OCI-LY1 (cell line): ENCODE results near the gene CST9L.

Source experiments
- EZH2 ChIP-seq: fragments of 200-600 bp; sonication (generic), shearing (Covaris generic); IDR thresholded peaks from 2 replicates; pipeline ENCODE4 v1.8.0; 2017; ENCODE audit warnings: borderline replicate concordance, mixed run types, mild to moderate bottlenecking, antibody characterized with exemption, low read length, moderate library complexity, mixed read lengths
- TF ChIP-seq, protein P1 (sequence below): fragments of 200-600 bp; sonication (generic), shearing (Covaris generic); IDR thresholded peaks from 2 replicates; pipeline ENCODE4 v1.5.1; 2017; ENCODE audit warnings: mild to moderate bottlenecking, antibody characterized with exemption, low read length, moderate library complexity, mixed read lengths

- no peak for TF ChIP-seq EZH2
- TF ChIP-seq, protein P1, sequence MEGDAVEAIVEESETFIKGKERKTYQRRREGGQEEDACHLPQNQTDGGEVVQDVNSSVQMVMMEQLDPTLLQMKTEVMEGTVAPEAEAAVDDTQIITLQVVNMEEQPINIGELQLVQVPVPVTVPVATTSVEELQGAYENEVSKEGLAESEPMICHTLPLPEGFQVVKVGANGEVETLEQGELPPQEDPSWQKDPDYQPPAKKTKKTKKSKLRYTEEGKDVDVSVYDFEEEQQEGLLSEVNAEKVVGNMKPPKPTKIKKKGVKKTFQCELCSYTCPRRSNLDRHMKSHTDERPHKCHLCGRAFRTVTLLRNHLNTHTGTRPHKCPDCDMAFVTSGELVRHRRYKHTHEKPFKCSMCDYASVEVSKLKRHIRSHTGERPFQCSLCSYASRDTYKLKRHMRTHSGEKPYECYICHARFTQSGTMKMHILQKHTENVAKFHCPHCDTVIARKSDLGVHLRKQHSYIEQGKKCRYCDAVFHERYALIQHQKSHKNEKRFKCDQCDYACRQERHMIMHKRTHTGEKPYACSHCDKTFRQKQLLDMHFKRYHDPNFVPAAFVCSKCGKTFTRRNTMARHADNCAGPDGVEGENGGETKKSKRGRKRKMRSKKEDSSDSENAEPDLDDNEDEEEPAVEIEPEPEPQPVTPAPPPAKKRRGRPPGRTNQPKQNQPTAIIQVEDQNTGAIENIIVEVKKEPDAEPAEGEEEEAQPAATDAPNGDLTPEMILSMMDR = no peak
Measured at GRCh38 chr20:23526850-23527249, 41.4 kb downstream of the CST9L start.
